H1 (cell line): ENCODE data around the gene F2. TPM values are rescaled to one million over a fixed set of nuclear protein-coding genes. Genes with fewer than 3 reads are reported as not detected.
"Not testable (repeated sequence)": the region's sequence is repeated elsewhere in the genome, so short reads cannot be mapped to it uniquely, and the experiment has no call there.

Experiments
- CTCF ChIA-PET: fragments of 300-600 bp; sonication (Branson Sonifier 250); formaldehyde crosslinking; loops from one replicate; lab custom pipeline; 2021; ENCODE audit not compliant: partially characterized antibody; lab: Charles Lee
- POLR2A ChIA-PET: fragments of 300-600 bp; sonication (Branson Sonifier 250); formaldehyde crosslinking; loops from one replicate; lab custom pipeline; 2021; ENCODE audit warnings: inconsistent platforms; ENCODE audit not compliant: partially characterized antibody; lab: Charles Lee
- DNase-seq, 2 experiments: peaks; one replicate each; pipeline versions ENCODE4 v3.0.0 to v3.0.0-alpha.2; 2010 to 2022; ENCODE audit warnings: low spot score in 2 of 2, low read depth in 1 of 2, mixed read lengths in 1 of 2
- FAIRE-seq: peaks from 2 replicates; lab custom pipeline; 2011; peaks lifted over from hg19 to GRCh38; lab: Jason Lieb, UNC
- H2AFZ ChIP-seq: 2 replicates; pipeline ENCODE4 v1.8.1; 2012; ENCODE audit warnings: low read length, inconsistent platforms
- H2AK5ac ChIP-seq: 2 replicates; pipeline ENCODE4 v1.6.1; 2013; ENCODE audit warnings: low read depth, low read length
- H2BK120ac ChIP-seq: replicated peaks from 2 replicates; pipeline ENCODE3; 2013; ENCODE audit warnings: low read depth, low read length, inconsistent platforms
- H2BK12ac ChIP-seq: 2 replicates; pipeline ENCODE4 v1.6.1; 2013; ENCODE audit warnings: low read depth, low read length
- H2BK15ac ChIP-seq: 2 replicates; pipeline ENCODE4 v1.6.1; 2013; ENCODE audit warnings: low read length
- H2BK20ac ChIP-seq: 2 replicates; pipeline ENCODE4 v1.6.1; 2013; ENCODE audit warnings: low read length
- H2BK5ac ChIP-seq: 2 replicates; pipeline ENCODE4 v1.6.1; 2013; ENCODE audit warnings: low read depth, low read length
- H3K14ac ChIP-seq: 2 replicates; pipeline ENCODE4 v1.6.1; 2013; ENCODE audit warnings: inconsistent platforms; ENCODE audit not compliant: insufficient read length
- H3K18ac ChIP-seq: 2 replicates; pipeline ENCODE4 v1.6.1; 2013; ENCODE audit warnings: low read length; ENCODE audit errors: extremely low read depth
- H3K23ac ChIP-seq: 2 replicates; pipeline ENCODE4 v1.6.1; 2013; ENCODE audit warnings: inconsistent platforms; ENCODE audit not compliant: insufficient read length
- H3K23me2 ChIP-seq: 2 replicates; pipeline ENCODE4 v1.6.1; 2013; ENCODE audit warnings: low read depth, low read length
- H3K27ac ChIP-seq: 2 replicates; pipeline ENCODE4 v1.6.1; 2011; ENCODE audit warnings: low read depth, low read length, inconsistent platforms
- H3K27me3 ChIP-seq, 4 experiments: replicated peaks in 1 of 4; 1 replicate in 1 of 4; 2 replicates in 3 of 4; pipeline versions ENCODE4 v1.6.1 to v1.8.1; 2011 to 2013; ENCODE audit warnings: low read length in 3 of 4, mild to moderate bottlenecking in 3 of 4, inconsistent platforms in 2 of 4, mixed read lengths in 2 of 4, moderate library complexity in 1 of 4; ENCODE audit not compliant: control insufficient read depth in 3 of 4, insufficient read depth in 3 of 4; ENCODE audit errors: extremely low read depth in 1 of 4
- H3K36me3 ChIP-seq, 4 experiments: 2 replicates each; pipeline versions ENCODE4 v1.6.1 to v1.8.1; 2011 to 2013; ENCODE audit warnings: mild to moderate bottlenecking in 4 of 4, low read length in 3 of 4, moderate library complexity in 2 of 4, control low read depth in 1 of 4, inconsistent platforms in 1 of 4; ENCODE audit not compliant: insufficient read depth in 4 of 4, control insufficient read depth in 2 of 4
- H3K4ac ChIP-seq: replicated peaks from 2 replicates; pipeline ENCODE3; 2013; ENCODE audit warnings: low read length, low read depth, mixed read lengths, inconsistent platforms; ENCODE audit not compliant: insufficient read length
- H3K4me1 ChIP-seq, 4 experiments: replicated peaks in 1 of 4; 1 replicate in 1 of 4; 2 replicates in 3 of 4; pipeline versions ENCODE4 v1.6.1 to v1.8.1; 2011 to 2013; ENCODE audit warnings: low read length in 3 of 4, inconsistent platforms in 2 of 4, mixed read lengths in 1 of 4; ENCODE audit not compliant: insufficient read depth in 4 of 4, control insufficient read depth in 3 of 4
- H3K4me2 ChIP-seq, 2 experiments: 2 replicates each; pipeline versions ENCODE4 v1.6.1 to v1.8.1; 2011 to 2013; ENCODE audit warnings: low read depth in 2 of 2, low read length in 2 of 2, control low read depth in 1 of 2, inconsistent platforms in 1 of 2, mild to moderate bottlenecking in 1 of 2; ENCODE audit not compliant: insufficient read depth in 1 of 2
- H3K4me3 ChIP-seq, 4 experiments: fragments of 200-600, 300-600 bp in 1 of 4; sonication (generic), shearing (Covaris generic), sonication (Bioruptor Twin) in 1 of 4; 2 replicates each; pipeline versions ENCODE4 v1.5.1 to v1.8.1; 2011 to 2016; ENCODE audit warnings: low read length in 4 of 4, low read depth in 3 of 4, control low read depth in 2 of 4, inconsistent platforms in 2 of 4, mild to moderate bottlenecking in 2 of 4, mixed read lengths in 1 of 4, moderate library complexity in 1 of 4; ENCODE audit not compliant: insufficient read depth in 2 of 4; ENCODE audit errors: extremely low read depth in 1 of 4
- H3K56ac ChIP-seq: replicated peaks from 2 replicates; pipeline ENCODE3; 2013; ENCODE audit warnings: low read depth, mild to moderate bottlenecking, mixed read lengths, low read length, inconsistent platforms; ENCODE audit not compliant: insufficient read length
- H3K79me1 ChIP-seq: 2 replicates; pipeline ENCODE4 v1.6.1; 2013; ENCODE audit warnings: low read depth, low read length, control low read depth
- H3K79me2 ChIP-seq, 2 experiments: 2 replicates each; pipeline versions ENCODE4 v1.6.1 to v1.8.1; 2012 to 2013; ENCODE audit warnings: low read length in 2 of 2, mild to moderate bottlenecking in 2 of 2, inconsistent platforms in 1 of 2; ENCODE audit not compliant: insufficient read depth in 2 of 2, control insufficient read depth in 1 of 2
- H3K9ac ChIP-seq, 4 experiments: replicated peaks in 1 of 4; 1 replicate in 1 of 4; 2 replicates in 3 of 4; pipeline versions ENCODE4 v1.6.1 to v1.8.1; 2011 to 2013; ENCODE audit warnings: low read depth in 3 of 4, low read length in 3 of 4, control low read depth in 2 of 4, mild to moderate bottlenecking in 2 of 4, moderate library complexity in 2 of 4, inconsistent platforms in 1 of 4; ENCODE audit errors: extremely low read depth in 1 of 4
- H3K9me3 ChIP-seq, 2 experiments: 2 replicates each; pipeline versions ENCODE4 v1.6.1 to v1.8.1; 2012 to 2013; ENCODE audit warnings: mild to moderate bottlenecking in 2 of 2, moderate library complexity in 2 of 2, control low read depth in 1 of 2, inconsistent platforms in 1 of 2, low read depth in 1 of 2, low read length in 1 of 2, mixed read lengths in 1 of 2; ENCODE audit not compliant: insufficient read depth in 2 of 2
- H4K20me1 ChIP-seq, 2 experiments: replicated peaks in 1 of 2; 2 replicates each; pipeline versions ENCODE3 to v1.8.1; 2011 to 2013; ENCODE audit warnings: inconsistent platforms in 2 of 2, low read length in 2 of 2, mild to moderate bottlenecking in 1 of 2; ENCODE audit not compliant: insufficient read depth in 2 of 2, control insufficient read depth in 1 of 2
- H4K5ac ChIP-seq: 2 replicates; pipeline ENCODE4 v1.6.1; 2013; ENCODE audit warnings: low read length, low read depth, mixed read lengths, inconsistent platforms; ENCODE audit not compliant: insufficient read length
- H4K8ac ChIP-seq: 2 replicates; pipeline ENCODE4 v1.8.0; 2013; ENCODE audit warnings: mild to moderate bottlenecking, moderate library complexity, low read length, inconsistent platforms; ENCODE audit not compliant: insufficient read depth; ENCODE audit errors: extremely low read depth
- H4K91ac ChIP-seq: replicated peaks from 2 replicates; pipeline ENCODE3; 2013; ENCODE audit warnings: low read length, mixed read lengths, inconsistent platforms; ENCODE audit not compliant: insufficient read length
- WGBS, 2 experiments: shearing (Covaris generic) in 1 of 2; methylation state at CpG; one replicate each; pipeline versions ENCODE4 v1.1.6 to v1.1.7; 2013 to 2015; ENCODE audit warnings: low lambda C conversion rate in 2 of 2, mixed read lengths in 2 of 2, inconsistent platforms in 1 of 2, low coverage in 1 of 2, missing lambda C conversion rate in 1 of 2; ENCODE audit not compliant: insufficient replicate concordance in 2 of 2, insufficient coverage in 1 of 2, insufficient read length in 1 of 2; ENCODE audit errors: extremely low coverage in 1 of 2, missing lambda C conversion rate in 1 of 2; 5-methylcytosine and 5-hydroxymethylcytosine counted together
- polyA plus RNA-seq, 7 experiments: library from polyadenylated mRNA; depleted of rRNA in 3 of 7; stranded (reverse) in 5 of 7; unstranded in 2 of 7; fragments of >200 nt in 5 of 7; fragments of 200-250 nt in 2 of 7; gene quantifications; 1 replicate in 5 of 7; 2 replicates in 1 of 7; 4 replicates in 1 of 7; pipeline versions ENCODE4 v1.2.1 to v1.2.3, GENCODE V29; 2011 to 2013; ENCODE audit warnings: missing spikeins in 2 of 7, mixed read lengths in 2 of 7
- total RNA-seq: library from RNA; stranded (reverse); fragmentation: NEBNext Ultra II Directional; extraction: Animal tissue kit (Norgen Biotek cat#: 25700); gene quantifications from 2 replicates; pipeline ENCODE4 v1.2.1, GENCODE V29; 2021

The F2 gene
- total and polyA plus RNA-seq, 2 of the 8 experiments (the other 6 are each of a cell fraction or from before 2014, with no cell fraction given) = 0.11 TPM; not detected in 1

DNA sequence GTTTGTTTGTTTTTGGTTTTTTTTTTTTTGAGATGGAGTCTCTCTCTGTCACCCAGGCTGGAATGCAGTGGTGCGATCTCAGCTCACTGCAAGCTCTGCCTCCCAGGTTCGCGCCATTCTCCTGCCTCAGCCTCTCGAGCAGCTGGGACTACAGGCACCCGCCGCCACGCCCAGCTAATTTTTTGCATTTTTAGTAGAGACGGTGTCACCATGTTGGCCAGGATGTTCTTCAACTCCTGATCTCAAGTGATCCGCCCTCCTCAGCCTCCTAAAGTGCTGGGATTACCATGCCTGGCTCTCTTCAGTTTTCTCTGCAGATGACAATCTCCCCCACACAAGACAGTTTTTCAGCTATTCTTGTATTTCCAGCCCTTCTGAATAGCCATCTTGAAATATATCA, 9.7 kb upstream of the F2 start:
- 82% methylated on average over 8 of the region's 9 CpGs; no CpG with 5 or more reads in 1 of the 2 experiments for WGBS, 2 experiments
- POLR2A ChIA-PET, H3K18ac ChIP-seq, H2BK120ac ChIP-seq, H3K56ac ChIP-seq, H3K23ac ChIP-seq, H2BK20ac ChIP-seq, H2BK5ac ChIP-seq, H2BK12ac ChIP-seq, H3K27me3 ChIP-seq, H2BK15ac ChIP-seq, H4K8ac ChIP-seq, H3K9me3 ChIP-seq, H2AK5ac ChIP-seq, H3K4me3 ChIP-seq, H4K20me1 ChIP-seq, H4K91ac ChIP-seq, H4K5ac ChIP-seq, H3K23me2 ChIP-seq, H3K79me2 ChIP-seq, H3K79me1 ChIP-seq, FAIRE-seq, H3K4me2 ChIP-seq, H3K9ac ChIP-seq, H3K4me1 ChIP-seq, H3K4ac ChIP-seq, H2AFZ ChIP-seq, H3K14ac ChIP-seq, H3K27ac ChIP-seq, DNase-seq: not testable (repeated sequence)
- CTCF ChIA-PET = interaction anchor here (0.8 kb wide), 1 partner anchor 35 kb away, joined by 4 read pairs; no protein-coding TSS in a partner anchor
- H3K36me3 ChIP-seq = peaks cover 12 to 25% (median 16%) of the 10 kb centered on the region in 4 experiments
